Measurements from ENCODE around the gene TULP1. TPM values are rescaled to one million over a fixed set of nuclear protein-coding genes. Genes with fewer than 3 reads are reported as not detected.
A peak's percentile ranks its signal among the peaks of the same experiment; 100 is the strongest.

TULP1 gene
- total and polyA plus RNA-seq, 2 of the 8 experiments (the other 6 are each of a cell fraction or from before 2014, with no cell fraction given): 3.2 to 6.8 TPM

GRCh38 chr6:35543459-35544193 is 30.9 kb upstream of the TULP1 start:
- ChIA-PET CTCF (ENCODE audit: partially characterized antibody) (interaction anchor here (0.9 to 32.2 kb wide), 7 partner anchors 3 to 192 kb away, joined by 3 to 521 read pairs (median 4); no protein-coding TSS in a partner anchor), POLR2A (ENCODE audit: partially characterized antibody) (interaction anchor here (0.6 to 1.3 kb wide), 5 partner anchors 11 to 74 kb away, joined by 3 read pairs; no protein-coding TSS in a partner anchor)
- H3K79me2 ChIP-seq (ENCODE audit: control insufficient read depth in 1 of 2, insufficient read depth in 2 of 2, low read length in 2 of 2): no peaks in the 10 kb centered on the region
- H2AFZ ChIP-seq (ENCODE audit: low read length): no peak overlapping the region
- no peak overlapping the region for H3K4me2 ChIP-seq (ENCODE audit: insufficient read depth in 1 of 2, low read depth in 2 of 2, low read length in 2 of 2)
- no peaks in the 10 kb centered on the region; the same call in 1 of the 2 replicates for H3K23me2 ChIP-seq (ENCODE audit: low read depth, low read length)
- H3K36me3 ChIP-seq (ENCODE audit: control insufficient read depth in 2 of 4, insufficient read depth in 4 of 4, low read length in 3 of 4): no peaks in the 10 kb centered on the region
- peak in 1 of 2 experiments; percentile 54 for DNase-seq (ENCODE audit: low read depth in 1 of 2, low spot score in 2 of 2)
- no peaks in the 10 kb centered on the region for H3K9me3 ChIP-seq (ENCODE audit: insufficient read depth in 2 of 2, low read depth in 1 of 2, low read length in 1 of 2)
- no peak overlapping the region for H3K4ac ChIP-seq (replicated peaks; ENCODE audit: insufficient read length, low read depth, low read length)
- no peak overlapping the region for H2BK20ac ChIP-seq (ENCODE audit: low read length)
- no peak overlapping the region for H3K9ac ChIP-seq (replicated peaks in 1 of 4; ENCODE audit: extremely low read depth in 1 of 4, low read depth in 3 of 4, low read length in 3 of 4)
- no peak overlapping the region; the same call in 1 of the 2 replicates for H3K18ac ChIP-seq (ENCODE audit: extremely low read depth, low read length)
- H2AK5ac ChIP-seq (ENCODE audit: low read depth, low read length): no peak overlapping the region
- 0 out of 2 replicates have a peak overlapping the region, but pooled peaks have one; percentile 53 for H2BK15ac ChIP-seq (ENCODE audit: low read length)
- no peaks in the 10 kb centered on the region for H3K79me1 ChIP-seq (ENCODE audit: low read depth, low read length)
- no peaks in the 10 kb centered on the region for H3K27me3 ChIP-seq (replicated peaks in 1 of 4; ENCODE audit: control insufficient read depth in 3 of 4, extremely low read depth in 1 of 4, insufficient read depth in 3 of 4, low read length in 3 of 4)
- no peak overlapping the region for H3K23ac ChIP-seq (ENCODE audit: insufficient read length)
- H4K91ac ChIP-seq (replicated peaks; ENCODE audit: insufficient read length, low read length): no peak overlapping the region
- no peak overlapping the region for H3K14ac ChIP-seq (ENCODE audit: insufficient read length)
- H2BK12ac ChIP-seq (ENCODE audit: low read depth, low read length): no peak overlapping the region
- no peak overlapping the region for H3K27ac ChIP-seq (ENCODE audit: low read depth, low read length)
- H4K5ac ChIP-seq (ENCODE audit: insufficient read length, low read depth, low read length): no peak overlapping the region
- H2BK5ac ChIP-seq (ENCODE audit: low read depth, low read length): no peak overlapping the region
- H4K8ac ChIP-seq (ENCODE audit: extremely low read depth, insufficient read depth, low read length): no peak overlapping the region
- H2BK120ac ChIP-seq (replicated peaks; ENCODE audit: low read depth, low read length): no peak overlapping the region
- 79% methylated on average over 15 of the region's 16 CpGs; no CpG with 5 or more reads in 1 of the 2 experiments for WGBS, 2 experiments (ENCODE audit: extremely low coverage in 1 of 2, insufficient coverage in 1 of 2, insufficient read length in 1 of 2, insufficient replicate concordance in 2 of 2, low coverage in 1 of 2, low lambda C conversion rate in 2 of 2, missing lambda C conversion rate in 1 of 2)
- no peak overlapping the region for H3K56ac ChIP-seq (replicated peaks; ENCODE audit: insufficient read length, low read depth, low read length)
- FAIRE-seq: peak; percentile 82
- peaks cover 0 to 12% (median 5%) of the 10 kb centered on the region in 4 experiments; a peak in 6 of 7 replicates for H3K4me1 ChIP-seq (replicated peaks in 1 of 4; ENCODE audit: control insufficient read depth in 3 of 4, insufficient read depth in 4 of 4, low read length in 3 of 4)
- H3K4me3 ChIP-seq (ENCODE audit: extremely low read depth in 1 of 4, insufficient read depth in 2 of 4, low read depth in 3 of 4, low read length in 4 of 4): no peak overlapping the region
- no peaks in the 10 kb centered on the region for H4K20me1 ChIP-seq (replicated peaks in 1 of 2; ENCODE audit: control insufficient read depth in 1 of 2, insufficient read depth in 2 of 2, low read length in 2 of 2)
- peak; percentile 75; the same call in 1 of the 2 replicates for TF ChIP-seq GABPA (IDR thresholded peaks at IDR 0.05; ENCODE audit: borderline replicate concordance, insufficient read depth, low read length)
- peak; percentile 36; the same call in 1 of the 2 replicates for TF ChIP-seq SP1 (IDR thresholded peaks at IDR 0.05; ENCODE audit: low read depth, low read length)
- TF ChIP-seq TEAD4 (IDR thresholded peaks at IDR 0.05; ENCODE audit: low read depth, low read length): 0 out of 2 replicates have a peak, but pooled peaks have one; percentile 31
- TF ChIP-seq SP4 (IDR thresholded peaks at IDR 0.05; ENCODE audit: low read length): no peak
- TF ChIP-seq TAF1 (IDR thresholded peaks at IDR 0.05; ENCODE audit: low read depth, low read length): 0 out of 2 replicates have a peak, but pooled peaks have one; percentile 32
- no peak for TF ChIP-seq PHF8 (conservative IDR thresholded peaks at IDR 0.05; ENCODE audit: low read depth, low read length)
- TF ChIP-seq POLR2AphosphoS5 (IDR thresholded peaks at IDR 0.05; ENCODE audit: low read depth, low read length): 0 out of 2 replicates have a peak, but pooled peaks have one; percentile 20
- no peak for TF ChIP-seq KDM4A (IDR thresholded peaks at IDR 0.05; ENCODE audit: low read depth, low read length, severe bottlenecking)
- TF ChIP-seq SIN3A (conservative IDR thresholded peaks at IDR 0.05 in 1 of 2, IDR thresholded peaks at IDR 0.05 in 1 of 2; ENCODE audit: low read depth in 1 of 2, low read length in 2 of 2): 0 out of 4 replicates have a peak, but pooled peaks of 1 of the 2 experiments have one; percentile 39
- peak; percentile 38; the same call in 1 of the 2 replicates for TF ChIP-seq TBP (IDR thresholded peaks at IDR 0.05; ENCODE audit: low read depth, low read length)
- no peak for TF ChIP-seq CTBP2 (IDR thresholded peaks at IDR 0.05; ENCODE audit: borderline replicate concordance, insufficient read depth, insufficient read length, low read length)
